HEK293 (cell line): ENCODE results near the gene VLDLR.

Source experiments
- CTCF ChIP-seq: fragments of 450-650 bp; formaldehyde crosslinking; IDR thresholded peaks from 2 replicates; pipeline ENCODE4 v1.5.1; 2016; ENCODE audit warnings: missing biosample characterization, missing genetic modification characterization
- GLIS2 ChIP-seq: fragments of 450-650 bp; formaldehyde crosslinking; IDR thresholded peaks from 2 replicates; pipeline ENCODE4 v1.5.1; 2016; ENCODE audit warnings: missing biosample characterization, missing genetic modification characterization
- RBAK ChIP-seq: fragments of 450-650 bp; formaldehyde crosslinking; IDR thresholded peaks from 2 replicates; pipeline ENCODE4 v1.5.1; 2016; ENCODE audit warnings: missing biosample characterization, missing genetic modification characterization
- REPIN1 ChIP-seq: fragments of 450-650 bp; formaldehyde crosslinking; IDR thresholded peaks from 2 replicates; pipeline ENCODE4 v1.5.1; 2017; ENCODE audit warnings: missing biosample characterization, missing genetic modification characterization, low read depth
- YY1 ChIP-seq: fragments of 450-650 bp; formaldehyde crosslinking; IDR thresholded peaks from 2 replicates; pipeline ENCODE4 v1.5.1; 2018; ENCODE audit warnings: missing biosample characterization, missing genetic modification characterization
- ZBTB20 ChIP-seq: fragments of 450-650 bp; formaldehyde crosslinking; IDR thresholded peaks from 2 replicates; pipeline ENCODE4 v1.5.1; 2016; ENCODE audit warnings: missing biosample characterization, missing genetic modification characterization
- ZNF121 ChIP-seq: fragments of 450-650 bp; formaldehyde crosslinking; IDR thresholded peaks from 2 replicates; pipeline ENCODE4 v1.5.1; 2016; ENCODE audit warnings: missing biosample characterization, missing genetic modification characterization
- ZNF184 ChIP-seq: fragments of 450-650 bp; IDR thresholded peaks from 2 replicates; pipeline ENCODE4 v1.5.1; 2018; ENCODE audit warnings: missing biosample characterization, mild to moderate bottlenecking, missing genetic modification characterization
- ZNF501 ChIP-seq: fragments of 450-650 bp; formaldehyde crosslinking; IDR thresholded peaks from 2 replicates; pipeline ENCODE4 v1.5.1; 2016; ENCODE audit warnings: missing biosample characterization, missing genetic modification characterization
- ZNF837 ChIP-seq: fragments of 450-650 bp; formaldehyde crosslinking; IDR thresholded peaks from 2 replicates; pipeline ENCODE4 v1.5.1; 2016; ENCODE audit warnings: missing biosample characterization, missing genetic modification characterization
- TF ChIP-seq, protein P1 (sequence below): fragments of 450-650 bp; formaldehyde crosslinking; IDR thresholded peaks from 2 replicates; pipeline ENCODE4 v1.5.1; 2016; ENCODE audit warnings: missing biosample characterization, missing genetic modification characterization
- TF ChIP-seq, protein P2 (sequence below): fragments of 450-650 bp; formaldehyde crosslinking; conservative IDR thresholded peaks from 2 replicates; pipeline ENCODE4 v1.5.1; 2016; ENCODE audit warnings: low read depth, missing biosample characterization, missing genetic modification characterization
- TF ChIP-seq, protein P3 (sequence below): fragments of 450-650 bp; formaldehyde crosslinking; IDR thresholded peaks from 2 replicates; pipeline ENCODE4 v1.5.1; 2017; ENCODE audit warnings: missing biosample characterization, mild to moderate bottlenecking, missing genetic modification characterization, moderate library complexity

DNA sequence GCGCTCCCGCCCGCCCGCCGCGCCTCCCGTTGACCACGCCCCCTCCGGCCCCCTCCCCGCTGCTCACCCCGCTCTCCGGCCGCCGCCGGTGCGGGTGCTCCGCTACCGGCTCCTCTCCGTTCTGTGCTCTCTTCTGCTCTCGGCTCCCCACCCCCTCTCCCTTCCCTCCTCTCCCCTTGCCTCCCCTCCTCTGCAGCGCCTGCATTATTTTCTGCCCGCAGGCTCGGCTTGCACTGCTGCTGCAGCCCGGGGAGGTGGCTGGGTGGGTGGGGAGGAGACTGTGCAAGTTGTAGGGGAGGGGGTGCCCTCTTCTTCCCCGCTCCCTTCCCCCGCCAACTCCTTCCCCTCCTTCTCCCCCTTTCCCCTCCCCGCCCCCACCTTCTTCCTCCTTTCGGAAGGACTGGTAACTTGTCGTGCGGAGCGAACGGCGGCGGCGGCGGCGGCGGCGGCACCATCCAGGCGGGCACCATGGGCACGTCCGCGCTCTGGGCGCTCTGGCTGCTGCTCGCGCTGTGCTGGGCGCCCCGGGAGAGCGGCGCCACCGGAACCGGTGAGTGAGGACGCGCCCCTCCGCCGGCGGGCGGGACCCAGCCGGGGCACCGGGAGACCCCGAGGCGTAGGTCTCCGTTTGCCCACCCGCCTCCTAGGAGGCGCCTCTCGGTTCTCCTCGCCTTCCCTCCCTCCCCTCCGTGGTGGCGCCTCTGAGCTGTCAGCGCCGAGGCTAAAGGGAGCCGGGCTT is at the start of gene VLDLR:
- TF ChIP-seq, protein P1, sequence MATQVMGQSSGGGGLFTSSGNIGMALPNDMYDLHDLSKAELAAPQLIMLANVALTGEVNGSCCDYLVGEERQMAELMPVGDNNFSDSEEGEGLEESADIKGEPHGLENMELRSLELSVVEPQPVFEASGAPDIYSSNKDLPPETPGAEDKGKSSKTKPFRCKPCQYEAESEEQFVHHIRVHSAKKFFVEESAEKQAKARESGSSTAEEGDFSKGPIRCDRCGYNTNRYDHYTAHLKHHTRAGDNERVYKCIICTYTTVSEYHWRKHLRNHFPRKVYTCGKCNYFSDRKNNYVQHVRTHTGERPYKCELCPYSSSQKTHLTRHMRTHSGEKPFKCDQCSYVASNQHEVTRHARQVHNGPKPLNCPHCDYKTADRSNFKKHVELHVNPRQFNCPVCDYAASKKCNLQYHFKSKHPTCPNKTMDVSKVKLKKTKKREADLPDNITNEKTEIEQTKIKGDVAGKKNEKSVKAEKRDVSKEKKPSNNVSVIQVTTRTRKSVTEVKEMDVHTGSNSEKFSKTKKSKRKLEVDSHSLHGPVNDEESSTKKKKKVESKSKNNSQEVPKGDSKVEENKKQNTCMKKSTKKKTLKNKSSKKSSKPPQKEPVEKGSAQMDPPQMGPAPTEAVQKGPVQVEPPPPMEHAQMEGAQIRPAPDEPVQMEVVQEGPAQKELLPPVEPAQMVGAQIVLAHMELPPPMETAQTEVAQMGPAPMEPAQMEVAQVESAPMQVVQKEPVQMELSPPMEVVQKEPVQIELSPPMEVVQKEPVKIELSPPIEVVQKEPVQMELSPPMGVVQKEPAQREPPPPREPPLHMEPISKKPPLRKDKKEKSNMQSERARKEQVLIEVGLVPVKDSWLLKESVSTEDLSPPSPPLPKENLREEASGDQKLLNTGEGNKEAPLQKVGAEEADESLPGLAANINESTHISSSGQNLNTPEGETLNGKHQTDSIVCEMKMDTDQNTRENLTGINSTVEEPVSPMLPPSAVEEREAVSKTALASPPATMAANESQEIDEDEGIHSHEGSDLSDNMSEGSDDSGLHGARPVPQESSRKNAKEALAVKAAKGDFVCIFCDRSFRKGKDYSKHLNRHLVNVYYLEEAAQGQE: no peak
- TF ChIP-seq YY1 (tag by site-specific recombination) (no peak), ZBTB20 (tag by site-specific recombination) (0 out of 2 replicates have a peak, but pooled peaks have one; percentile 5), CTCF (tag by site-specific recombination) (peak; percentile 82), ZNF501 (tag by site-specific recombination) (no peak), GLIS2 (peak; percentile 5; the same call in 1 of the 2 replicates), REPIN1 (tag by site-specific recombination) (no peak), ZNF121 (no peak), ZNF184 (tag by site-specific recombination) (no peak), ZNF837 (tag by site-specific recombination) (no peak), RBAK (tag by site-specific recombination) (no peak)
- TF ChIP-seq, protein P2, sequence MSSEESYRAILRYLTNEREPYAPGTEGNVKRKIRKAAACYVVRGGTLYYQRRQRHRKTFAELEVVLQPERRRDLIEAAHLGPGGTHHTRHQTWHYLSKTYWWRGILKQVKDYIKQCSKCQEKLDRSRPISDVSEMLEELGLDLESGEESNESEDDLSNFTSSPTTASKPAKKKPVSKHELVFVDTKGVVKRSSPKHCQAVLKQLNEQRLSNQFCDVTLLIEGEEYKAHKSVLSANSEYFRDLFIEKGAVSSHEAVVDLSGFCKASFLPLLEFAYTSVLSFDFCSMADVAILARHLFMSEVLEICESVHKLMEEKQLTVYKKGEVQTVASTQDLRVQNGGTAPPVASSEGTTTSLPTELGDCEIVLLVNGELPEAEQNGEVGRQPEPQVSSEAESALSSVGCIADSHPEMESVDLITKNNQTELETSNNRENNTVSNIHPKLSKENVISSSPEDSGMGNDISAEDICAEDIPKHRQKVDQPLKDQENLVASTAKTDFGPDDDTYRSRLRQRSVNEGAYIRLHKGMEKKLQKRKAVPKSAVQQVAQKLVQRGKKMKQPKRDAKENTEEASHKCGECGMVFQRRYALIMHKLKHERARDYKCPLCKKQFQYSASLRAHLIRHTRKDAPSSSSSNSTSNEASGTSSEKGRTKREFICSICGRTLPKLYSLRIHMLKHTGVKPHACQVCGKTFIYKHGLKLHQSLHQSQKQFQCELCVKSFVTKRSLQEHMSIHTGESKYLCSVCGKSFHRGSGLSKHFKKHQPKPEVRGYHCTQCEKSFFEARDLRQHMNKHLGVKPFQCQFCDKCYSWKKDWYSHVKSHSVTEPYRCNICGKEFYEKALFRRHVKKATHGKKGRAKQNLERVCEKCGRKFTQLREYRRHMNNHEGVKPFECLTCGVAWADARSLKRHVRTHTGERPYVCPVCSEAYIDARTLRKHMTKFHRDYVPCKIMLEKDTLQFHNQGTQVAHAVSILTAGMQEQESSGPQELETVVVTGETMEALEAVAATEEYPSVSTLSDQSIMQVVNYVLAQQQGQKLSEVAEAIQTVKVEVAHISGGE (tag by site-specific recombination): no peak
- TF ChIP-seq, protein P3, sequence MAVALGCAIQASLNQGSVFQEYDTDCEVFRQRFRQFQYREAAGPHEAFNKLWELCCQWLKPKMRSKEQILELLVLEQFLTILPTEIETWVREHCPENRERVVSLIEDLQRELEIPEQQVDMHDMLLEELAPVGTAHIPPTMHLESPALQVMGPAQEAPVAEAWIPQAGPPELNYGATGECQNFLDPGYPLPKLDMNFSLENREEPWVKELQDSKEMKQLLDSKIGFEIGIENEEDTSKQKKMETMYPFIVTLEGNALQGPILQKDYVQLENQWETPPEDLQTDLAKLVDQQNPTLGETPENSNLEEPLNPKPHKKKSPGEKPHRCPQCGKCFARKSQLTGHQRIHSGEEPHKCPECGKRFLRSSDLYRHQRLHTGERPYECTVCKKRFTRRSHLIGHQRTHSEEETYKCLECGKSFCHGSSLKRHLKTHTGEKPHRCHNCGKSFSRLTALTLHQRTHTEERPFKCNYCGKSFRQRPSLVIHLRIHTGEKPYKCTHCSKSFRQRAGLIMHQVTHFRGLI (tag by site-specific recombination): no peak
